Muscle layer of duodenum (tissue), 2 donors: ENCODE measurements around the gene GNPAT.

Experiments used
- H3K27ac ChIP-seq: one replicate; pipeline ENCODE4 v1.7.0; 2013; ENCODE audit warnings: mild to moderate bottlenecking, low read length
- H3K27me3 ChIP-seq: one replicate; pipeline ENCODE4 v1.7.0; 2013; ENCODE audit warnings: low read depth, mild to moderate bottlenecking, control low read depth, low read length
- H3K36me3 ChIP-seq, 2 donors: one replicate each; pipeline ENCODE4 v1.7.0; 2013; ENCODE audit warnings: low read length in 2 of 2, control low read depth in 1 of 2, mild to moderate bottlenecking in 1 of 2; ENCODE audit not compliant: insufficient read depth in 2 of 2, control insufficient read depth in 1 of 2
- H3K4me1 ChIP-seq, 2 donors: one replicate each; pipeline ENCODE4 v1.7.0; 2013; ENCODE audit warnings: low read length in 2 of 2, mild to moderate bottlenecking in 2 of 2, control low read depth in 1 of 2, moderate library complexity in 1 of 2; ENCODE audit not compliant: insufficient read depth in 2 of 2, control insufficient read depth in 1 of 2
- H3K4me3 ChIP-seq, 2 donors: one replicate each; pipeline ENCODE4 v1.7.0; 2013; ENCODE audit warnings: low read length in 2 of 2, low read depth in 1 of 2, mild to moderate bottlenecking in 1 of 2
- H3K9me3 ChIP-seq, 2 donors: one replicate each; pipeline ENCODE4 v1.7.0; 2013; ENCODE audit warnings: low read length in 2 of 2, control low read depth in 1 of 2, mild to moderate bottlenecking in 1 of 2; ENCODE audit not compliant: control insufficient read depth in 1 of 2
- donor health status: healthy.

GNPAT gene

DNA sequence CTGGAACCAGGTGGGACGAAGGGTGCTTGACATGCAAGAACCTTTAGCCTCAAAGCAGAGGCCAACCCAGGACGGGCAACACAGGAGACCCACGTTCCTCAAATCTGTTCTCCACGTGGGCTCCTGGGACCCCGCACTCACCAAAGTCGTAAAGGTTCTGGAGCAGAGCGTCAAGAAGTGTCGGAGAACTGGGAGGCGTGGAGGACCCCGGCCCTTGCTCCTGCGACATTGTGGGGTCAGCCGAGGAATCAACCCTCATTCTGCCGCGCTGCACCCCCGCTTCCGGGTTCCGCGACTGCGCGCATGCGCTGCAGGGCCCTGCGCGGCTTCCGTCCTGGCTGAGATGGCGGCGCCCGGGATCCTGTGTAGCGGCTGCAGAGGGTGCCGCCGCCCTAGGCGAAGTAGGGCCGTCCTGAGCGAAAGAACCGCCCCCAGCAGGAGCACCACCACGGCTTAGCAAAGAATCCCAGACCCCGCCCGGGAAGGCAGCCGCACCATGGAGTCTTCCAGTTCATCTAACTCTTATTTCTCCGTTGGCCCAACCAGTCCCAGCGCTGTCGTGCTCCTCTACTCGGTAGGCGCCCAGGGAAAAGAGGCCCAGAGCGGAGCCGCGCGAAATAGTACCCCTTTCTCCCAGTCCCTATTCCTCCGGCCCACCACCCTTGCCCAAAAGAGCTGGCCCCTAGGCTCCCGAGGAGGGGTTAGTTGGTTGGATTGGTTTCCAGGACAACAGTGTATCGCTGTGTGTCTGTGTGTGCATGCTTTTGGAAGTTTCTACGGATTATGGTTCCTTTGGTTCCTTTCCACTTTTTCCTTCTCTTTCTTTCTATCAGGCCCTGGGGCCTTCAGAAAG is at the start of gene GNPAT:
Gene GNPAT (plus strand): TSS at position 330 of the 853 bp plus-strand sequence. CDS start 167 bp downstream, at position 497.
- Histone ChIP-seq H3K27ac (peak within 1 kb of the TSS; percentile 92), H3K27me3 (no peaks in the 10 kb centered on the region), H3K4me1 (peaks cover 6 to 26% of the 10 kb centered on the region in 2 donors), H3K9me3 (no peaks in the 10 kb centered on the region), H3K4me3 (peak within 1 kb of the TSS; percentile 92 to 97), H3K36me3 (peaks cover 20 to 22% of the 10 kb centered on the region in 2 donors)

DNA sequence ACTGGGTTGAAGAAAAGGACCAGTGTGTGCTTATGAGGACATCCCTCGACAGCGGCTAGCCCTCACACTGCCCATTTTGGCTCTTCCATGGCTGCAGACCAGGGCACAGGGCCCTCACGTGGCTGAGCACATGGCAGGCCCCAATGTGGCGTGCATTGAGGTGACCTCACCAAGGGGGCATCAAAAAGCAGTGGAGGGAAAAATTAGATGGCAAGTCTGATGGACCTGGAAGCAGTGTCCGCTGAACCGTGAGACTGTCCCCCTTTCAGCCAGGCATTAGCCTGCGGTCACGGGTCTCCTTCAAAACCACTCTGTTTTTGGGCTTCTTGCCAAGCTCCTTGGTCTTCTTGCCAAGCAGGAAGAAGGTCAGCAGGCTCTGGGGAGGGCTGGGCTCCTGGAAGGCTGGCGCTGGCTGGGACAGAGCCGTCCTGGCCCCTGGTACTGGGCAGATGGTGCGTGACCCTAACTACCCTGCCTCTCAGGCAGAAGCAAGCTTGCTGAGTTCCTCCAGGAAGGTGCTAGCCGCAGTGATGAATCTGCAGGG is 48.3 kb upstream of the GNPAT start:
- H3K4me1 ChIP-seq = no peaks in the 10 kb centered on the region
- no peak overlapping the region for H3K27ac ChIP-seq
- H3K9me3 ChIP-seq = peaks cover 0 to 5% of the 10 kb centered on the region in 2 donors
- H3K36me3 ChIP-seq = no peaks in the 10 kb centered on the region
- H3K4me3 ChIP-seq = no peak overlapping the region
- H3K27me3 ChIP-seq = no peaks in the 10 kb centered on the region

DNA sequence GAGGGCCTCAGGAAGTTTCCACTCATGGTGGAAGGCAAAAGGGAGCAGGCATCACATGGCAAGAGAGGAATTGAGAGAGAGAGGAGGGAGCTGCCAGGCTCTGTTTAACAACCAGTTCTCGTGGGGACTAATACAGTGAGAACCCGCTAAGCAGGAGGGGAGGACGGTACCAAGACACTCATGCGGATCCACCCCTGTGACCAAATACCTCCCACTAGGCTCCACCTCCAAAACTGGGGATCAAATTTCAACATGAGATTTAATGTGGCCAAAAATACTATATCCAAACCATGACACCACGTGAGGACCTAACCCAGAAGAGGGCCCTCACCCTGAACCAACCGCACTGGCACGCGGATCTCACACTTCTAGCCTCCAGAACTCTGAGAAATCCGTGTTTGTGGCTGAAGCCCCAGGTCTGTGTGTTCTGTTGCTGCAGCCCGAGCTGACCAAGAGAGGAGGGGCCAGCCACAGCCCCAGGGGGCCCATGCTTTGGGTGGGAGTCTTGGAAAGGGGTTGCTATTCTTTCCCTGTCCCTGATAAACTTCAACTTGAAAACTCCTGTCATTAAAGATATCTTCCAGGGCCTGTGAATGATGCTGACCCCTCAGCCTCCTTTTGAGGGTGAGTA is 47.2 kb upstream of the GNPAT start:
- Histone ChIP-seq H3K27me3 (no peaks in the 10 kb centered on the region), H3K4me3 (no peak overlapping the region), H3K4me1 (no peaks in the 10 kb centered on the region), H3K27ac (no peak overlapping the region), H3K9me3 (peaks cover 0 to 5% of the 10 kb centered on the region in 2 donors), H3K36me3 (no peaks in the 10 kb centered on the region)

DNA sequence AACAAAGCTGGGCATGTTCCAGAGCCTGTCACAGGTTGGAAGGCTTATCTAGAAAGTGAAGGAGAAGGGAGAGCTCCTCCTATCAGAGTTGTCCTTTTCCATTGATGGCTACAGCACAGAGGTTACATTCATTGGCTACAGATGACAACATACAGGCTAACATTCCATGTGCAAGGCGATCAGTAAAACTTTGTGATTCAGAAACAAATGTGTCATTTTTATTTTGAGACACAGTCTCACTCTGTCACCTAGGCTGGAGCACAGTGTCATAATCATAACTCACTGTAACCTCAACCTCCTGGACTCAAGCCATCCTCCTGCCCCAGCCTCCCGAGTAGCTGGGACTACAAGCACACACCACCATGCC is 46.6 kb upstream of the GNPAT start:
- H3K9me3 ChIP-seq = peaks cover 0 to 5% of the 10 kb centered on the region in 2 donors
- no peaks in the 10 kb centered on the region for H3K27me3 ChIP-seq
- no peaks in the 10 kb centered on the region for H3K4me1 ChIP-seq
- H3K4me3 ChIP-seq = no peak overlapping the region
- no peaks in the 10 kb centered on the region for H3K36me3 ChIP-seq
- no peak overlapping the region for H3K27ac ChIP-seq

DNA sequence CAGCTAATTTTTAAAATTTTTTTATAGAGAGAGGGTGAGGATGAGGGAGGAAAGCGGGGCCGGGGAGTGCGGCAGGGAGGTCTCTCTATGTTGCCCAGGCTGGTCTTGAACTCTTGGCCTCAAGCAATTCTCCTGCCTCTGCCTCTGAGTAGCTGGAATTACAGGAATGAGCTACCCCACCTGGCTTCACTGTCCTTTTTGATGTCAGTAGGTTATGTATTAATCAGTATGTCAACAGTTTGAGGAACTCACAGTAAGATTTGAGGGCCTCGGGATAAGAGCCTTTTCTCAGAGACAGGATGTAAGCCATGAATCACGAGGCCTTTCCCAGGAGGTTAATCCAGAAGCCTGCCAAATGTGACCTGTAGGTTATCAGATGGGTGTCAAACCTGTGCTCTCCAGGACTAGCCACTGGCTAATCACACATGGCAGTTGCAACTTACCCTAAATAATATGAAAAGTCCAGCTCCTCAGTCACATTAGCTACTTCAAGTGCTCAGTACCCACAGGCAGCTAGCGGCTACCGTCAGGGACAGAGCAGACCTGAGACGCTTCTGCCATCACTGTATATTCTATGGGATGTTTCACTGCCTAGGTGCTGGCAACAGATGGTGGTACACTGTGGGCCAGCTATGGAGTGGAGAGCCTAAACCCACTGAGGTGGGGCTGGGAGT is 46.0 kb upstream of the GNPAT start:
- Histone ChIP-seq H3K4me3 (no peak overlapping the region), H3K4me1 (no peaks in the 10 kb centered on the region), H3K36me3 (no peaks in the 10 kb centered on the region), H3K27ac (no peak overlapping the region), H3K9me3 (no peaks in the 10 kb centered on the region), H3K27me3 (no peaks in the 10 kb centered on the region)

DNA sequence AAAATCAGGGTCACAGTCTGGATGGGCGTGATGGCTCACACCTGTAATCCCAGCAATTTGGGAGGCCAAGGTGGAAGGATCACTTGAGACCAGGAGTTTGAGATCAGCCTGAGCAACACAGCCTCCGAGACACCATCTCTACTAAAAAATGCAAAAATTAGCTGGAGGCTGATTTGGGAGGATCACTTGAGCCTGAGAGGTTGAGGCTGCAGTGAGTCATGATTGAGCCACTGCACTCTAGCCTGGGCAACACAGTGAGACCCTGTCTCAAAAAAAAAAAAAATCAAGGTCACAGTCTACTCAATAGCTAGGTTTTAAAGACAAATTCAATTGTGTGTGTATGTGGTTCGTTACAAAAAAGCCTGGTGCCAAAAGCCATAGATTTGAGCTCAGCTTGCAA is 44.7 kb upstream of the GNPAT start:
- Histone ChIP-seq H3K4me3 (no peak overlapping the region), H3K27ac (no peak overlapping the region), H3K36me3 (no peaks in the 10 kb centered on the region), H3K4me1 (no peaks in the 10 kb centered on the region), H3K27me3 (no peaks in the 10 kb centered on the region), H3K9me3 (no peaks in the 10 kb centered on the region)

DNA sequence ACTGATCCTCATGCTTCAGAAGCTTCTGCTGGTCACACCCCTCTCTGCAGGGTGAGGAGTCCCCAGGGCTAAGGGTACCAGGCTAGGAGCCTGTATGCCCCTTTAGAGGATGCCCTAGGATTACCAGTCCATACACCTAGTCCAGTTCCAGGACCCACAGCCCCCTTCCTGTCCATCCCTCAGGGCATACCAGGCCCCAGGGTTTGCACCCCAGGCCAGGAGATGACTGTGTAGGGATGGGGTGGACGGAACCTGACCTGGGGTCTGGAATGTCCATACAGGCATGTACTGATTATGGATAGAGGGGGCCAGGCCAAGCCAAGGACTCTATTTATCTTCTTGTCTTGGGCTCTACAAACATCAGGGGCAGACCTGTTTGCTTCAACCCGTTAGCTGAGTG is 44.3 kb upstream of the GNPAT start:
- Histone ChIP-seq H3K4me1 (no peaks in the 10 kb centered on the region), H3K27me3 (no peaks in the 10 kb centered on the region), H3K27ac (no peak overlapping the region), H3K4me3 (no peak overlapping the region), H3K36me3 (no peaks in the 10 kb centered on the region), H3K9me3 (no peaks in the 10 kb centered on the region)

DNA sequence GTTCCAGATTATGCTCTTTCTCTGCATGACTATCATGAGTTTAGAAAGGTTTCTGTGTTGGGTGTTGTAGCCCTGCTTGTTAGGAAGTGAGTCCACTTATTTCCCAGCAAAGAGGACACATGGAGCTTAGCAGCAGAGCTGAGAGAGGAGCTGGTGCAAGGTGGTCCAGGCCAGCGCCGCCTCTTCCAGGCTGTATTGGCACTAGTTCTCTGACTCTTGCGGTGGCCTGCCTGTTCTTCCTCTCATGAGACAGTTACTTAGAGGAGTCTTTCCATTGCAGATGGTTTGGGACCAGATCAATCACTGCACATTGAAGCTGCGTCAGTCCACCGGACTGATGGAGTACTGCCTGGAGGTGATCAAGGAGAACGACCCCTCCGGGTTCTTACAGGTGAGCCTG is 41.1 kb upstream of the GNPAT start:
- no peak overlapping the region for H3K27ac ChIP-seq
- H3K27me3 ChIP-seq = peaks cover 3% of the 10 kb centered on the region
- no peaks in the 10 kb centered on the region for H3K9me3 ChIP-seq
- no peaks in the 10 kb centered on the region for H3K4me1 ChIP-seq
- no peaks in the 10 kb centered on the region for H3K36me3 ChIP-seq
- no peak overlapping the region for H3K4me3 ChIP-seq

DNA sequence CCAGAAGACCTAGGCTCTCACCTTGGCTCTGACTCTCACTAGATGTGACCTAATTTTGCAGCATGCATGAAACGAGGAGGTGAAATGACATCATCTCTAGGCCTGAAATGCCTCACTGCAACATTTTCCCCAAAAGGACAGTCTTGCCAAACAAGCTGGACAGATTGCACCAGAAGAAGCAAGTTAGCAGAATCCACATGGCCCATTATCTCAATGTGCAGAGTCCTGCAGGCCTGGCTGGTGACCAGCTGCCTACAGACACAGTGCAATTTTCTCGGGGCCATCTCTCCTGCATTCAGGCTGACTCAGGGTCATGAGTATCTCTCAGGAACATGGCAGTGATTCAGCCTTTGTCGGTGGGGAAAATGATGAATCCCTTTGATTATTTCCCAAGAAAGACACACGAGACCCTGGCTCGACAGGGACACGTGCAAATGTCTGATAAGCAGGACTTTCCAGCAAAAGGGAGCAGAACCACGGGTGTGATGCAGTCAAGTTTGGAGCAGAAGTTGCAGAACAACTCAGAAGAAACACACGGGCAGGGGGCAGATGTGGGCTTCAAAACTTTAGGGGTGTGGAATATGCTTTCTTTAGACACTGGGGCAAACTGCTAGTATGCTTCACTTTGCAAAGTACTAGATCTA is 40.5 kb upstream of the GNPAT start:
- H3K27me3 ChIP-seq = peaks cover 3% of the 10 kb centered on the region
- H3K4me3 ChIP-seq = no peak overlapping the region
- H3K4me1 ChIP-seq = no peaks in the 10 kb centered on the region
- H3K9me3 ChIP-seq = no peaks in the 10 kb centered on the region
- H3K36me3 ChIP-seq = no peaks in the 10 kb centered on the region
- no peak overlapping the region for H3K27ac ChIP-seq

DNA sequence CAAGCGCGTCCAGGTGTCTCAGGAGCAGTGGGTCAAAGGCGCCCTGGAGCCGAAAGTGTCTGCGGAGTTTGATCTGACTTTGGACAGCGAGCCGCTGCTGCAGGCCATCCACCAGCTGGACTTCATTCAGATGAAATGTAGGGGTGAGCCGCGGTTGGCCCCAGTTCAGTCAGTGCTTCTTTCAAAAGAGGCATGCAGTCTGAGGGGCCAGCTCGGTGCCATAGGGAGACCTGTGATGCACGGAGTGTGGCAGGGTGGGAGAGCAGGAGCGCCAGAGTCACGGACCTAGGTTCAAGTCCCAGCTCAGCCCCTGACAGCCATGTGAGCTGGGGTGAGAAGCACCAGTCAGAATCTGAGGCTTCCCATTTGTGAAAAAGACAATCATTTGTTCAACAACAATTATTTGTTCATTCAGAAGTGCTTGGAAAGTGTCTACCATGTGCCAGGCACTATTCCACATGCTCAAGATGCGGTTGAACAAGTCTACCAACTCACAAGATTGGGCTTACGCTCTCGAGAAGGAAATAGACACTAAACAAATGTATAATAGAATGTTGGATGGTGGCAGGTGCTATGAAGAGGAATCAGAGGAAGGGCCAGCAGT is 39.5 kb upstream of the GNPAT start:
- Histone ChIP-seq H3K4me3 (no peak overlapping the region), H3K4me1 (no peaks in the 10 kb centered on the region), H3K27ac (no peak overlapping the region), H3K27me3 (peaks cover 3% of the 10 kb centered on the region), H3K36me3 (no peaks in the 10 kb centered on the region), H3K9me3 (no peaks in the 10 kb centered on the region)
